ENCODE results near the gene CD36. TPM values are rescaled to one million over a fixed set of nuclear protein-coding genes. Genes with fewer than 3 reads are reported as not detected.

CD36 gene
- total RNA-seq, 5 donors from 2014 or later (not counting 1 experiment from before 2014, with no cell fraction given), result 0.32 to 0.70 (median 0.42) TPM; not detected in 1

DNA sequence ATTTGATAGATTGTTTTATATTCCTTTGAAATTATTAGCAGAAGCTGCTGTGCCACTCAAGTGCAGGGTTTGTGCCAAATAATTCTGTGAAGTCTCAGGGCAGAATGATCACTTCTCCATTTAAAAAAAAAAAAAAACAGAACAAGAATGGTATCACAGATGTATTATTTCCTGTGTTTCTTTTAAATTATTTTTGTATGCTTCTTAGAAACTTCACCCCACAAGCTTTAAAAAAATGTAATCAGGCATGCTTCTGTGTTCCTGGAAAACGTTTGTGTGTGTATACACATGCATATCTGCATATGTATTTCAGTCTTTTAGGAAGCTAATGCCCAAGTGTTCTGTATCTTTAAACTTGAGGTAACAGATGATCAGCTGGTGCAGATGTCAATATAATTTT, 6.3 kb upstream of the CD36 start:
- CTCF ChIA-PET, result no interaction called here
- Mint-ChIP-seq H3K9me3 (no peaks in the 10 kb centered on the region), H3K36me3 (no peaks in the 10 kb centered on the region), H3K4me1 (no peaks in the 10 kb centered on the region), H3K4me3 (no peak overlapping the region), H3K27ac (no peak overlapping the region), H3K27me3 (no peaks in the 10 kb centered on the region)
- ATAC-seq (replicated peaks in 1 of 4) (no peak), DNase-seq (no peak)
- no peak overlapping the region for H3K27ac ChIP-seq (ENCODE audit: low read length)
- H3K4me1 ChIP-seq (ENCODE audit: control insufficient read depth in 1 of 2, extremely low read depth in 1 of 2, insufficient read depth in 2 of 2, low read length in 2 of 2), result no peaks in the 10 kb centered on the region
- no peaks in the 10 kb centered on the region for H3K9me3 ChIP-seq
- POLR2A ChIA-PET, result no interaction called here
- no peaks in the 10 kb centered on the region for H3K36me3 ChIP-seq (ENCODE audit: control insufficient read depth in 2 of 2, extremely low read depth in 1 of 2, insufficient read depth in 1 of 2, low read length in 1 of 2)
- H3K4me3 ChIP-seq (ENCODE audit: control insufficient read depth in 1 of 2, extremely low read depth in 1 of 2, low read length in 1 of 2), result no peak overlapping the region
- WGBS (ENCODE audit: insufficient coverage), result no CpG with 5 or more reads among the region's 1 CpG
- no peaks in the 10 kb centered on the region for H3K27me3 ChIP-seq (replicated peaks in 1 of 2; ENCODE audit: control insufficient read depth in 2 of 2, extremely low read depth in 1 of 2, insufficient read depth in 2 of 2, low read length in 1 of 2)

DNA sequence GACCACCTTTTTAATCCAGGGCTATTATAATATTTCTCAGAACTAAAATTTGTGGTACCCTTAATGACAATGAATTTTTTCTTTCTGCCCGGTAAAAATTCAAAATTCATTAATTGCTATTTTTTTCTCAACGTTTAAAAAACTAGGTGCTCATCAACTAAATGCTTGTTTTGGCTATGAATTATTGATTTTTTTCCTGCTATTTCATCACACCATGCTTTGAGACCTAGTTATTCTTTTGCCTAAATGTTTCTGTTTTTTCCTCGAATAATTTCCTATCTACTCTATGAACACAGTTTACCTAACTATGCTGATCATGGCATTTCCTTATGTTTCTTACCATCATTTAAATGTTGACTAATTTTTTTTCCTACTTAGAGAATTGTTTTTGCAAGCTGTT, 5.6 kb upstream of the CD36 start:
- no peak overlapping the region for H3K4me3 Mint-ChIP-seq
- ATAC-seq (replicated peaks in 1 of 4) (no peak), DNase-seq (no peak)
- H3K27me3 ChIP-seq (replicated peaks in 1 of 2; ENCODE audit: control insufficient read depth in 2 of 2, extremely low read depth in 1 of 2, insufficient read depth in 2 of 2, low read length in 1 of 2), result no peaks in the 10 kb centered on the region
- H3K9me3 ChIP-seq, result no peaks in the 10 kb centered on the region
- no peak overlapping the region for H3K27ac Mint-ChIP-seq
- WGBS (ENCODE audit: insufficient coverage), result no CpG with 5 or more reads among the region's 3 CpGs
- no peaks in the 10 kb centered on the region for H3K36me3 ChIP-seq (ENCODE audit: control insufficient read depth in 2 of 2, extremely low read depth in 1 of 2, insufficient read depth in 1 of 2, low read length in 1 of 2)
- H3K9me3 Mint-ChIP-seq, result no peaks in the 10 kb centered on the region
- no peaks in the 10 kb centered on the region for H3K27me3 Mint-ChIP-seq
- no peak overlapping the region for H3K27ac ChIP-seq (ENCODE audit: low read length)
- ChIA-PET POLR2A (no interaction called here), CTCF (no interaction called here)
- H3K4me1 ChIP-seq (ENCODE audit: control insufficient read depth in 1 of 2, extremely low read depth in 1 of 2, insufficient read depth in 2 of 2, low read length in 2 of 2), result no peaks in the 10 kb centered on the region
- no peaks in the 10 kb centered on the region for H3K36me3 Mint-ChIP-seq
- no peak overlapping the region for H3K4me3 ChIP-seq (ENCODE audit: control insufficient read depth in 1 of 2, extremely low read depth in 1 of 2, low read length in 1 of 2)
- H3K4me1 Mint-ChIP-seq, result no peaks in the 10 kb centered on the region

DNA sequence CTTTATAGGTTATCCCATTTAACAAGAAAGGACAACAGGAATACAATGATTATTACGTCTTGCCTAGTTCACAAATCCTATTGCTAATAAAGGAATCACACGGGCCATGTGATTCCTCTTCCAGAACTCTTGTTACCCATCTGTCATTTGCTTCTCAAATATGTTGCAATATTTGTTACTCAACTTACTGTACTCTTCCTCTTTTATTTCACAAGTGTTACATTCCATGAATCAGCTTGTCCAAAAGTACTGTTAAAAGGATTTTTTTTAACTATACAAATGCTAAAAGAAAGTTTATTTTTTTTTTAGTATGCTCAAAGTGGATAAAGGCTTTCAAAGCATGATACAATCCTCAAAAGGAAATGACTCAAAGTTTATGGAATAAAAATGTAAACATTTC, 3.9 kb upstream of the CD36 start:
- no peak for DNase-seq
- no peak overlapping the region for H3K27ac Mint-ChIP-seq

DNA sequence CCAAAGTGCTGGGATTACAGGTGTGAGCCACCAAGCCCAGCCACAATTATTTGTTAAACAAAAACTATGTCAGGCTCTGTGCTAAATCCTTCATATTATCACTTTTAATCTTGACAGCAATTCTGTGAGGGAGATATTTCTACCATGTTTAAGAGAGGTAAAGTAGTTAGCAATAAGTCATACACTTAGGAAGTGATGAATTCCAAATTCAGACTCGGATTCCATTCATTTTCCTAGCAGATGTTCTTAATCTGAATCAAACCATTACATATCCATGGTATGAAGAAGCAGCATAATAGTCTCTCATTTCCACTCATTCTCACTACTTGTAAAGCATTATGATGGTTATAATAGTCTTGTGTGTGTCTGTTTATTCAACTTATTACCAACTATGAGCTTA, 2.9 kb upstream of the CD36 start:
- H3K27me3 ChIP-seq (replicated peaks in 1 of 2; ENCODE audit: control insufficient read depth in 2 of 2, extremely low read depth in 1 of 2, insufficient read depth in 2 of 2, low read length in 1 of 2), result no peaks in the 10 kb centered on the region
- no peaks in the 10 kb centered on the region for H3K36me3 ChIP-seq (ENCODE audit: control insufficient read depth in 2 of 2, extremely low read depth in 1 of 2, insufficient read depth in 1 of 2, low read length in 1 of 2)
- H3K36me3 Mint-ChIP-seq, result no peaks in the 10 kb centered on the region
- no peaks in the 10 kb centered on the region for H3K9me3 ChIP-seq
- no peak overlapping the region for H3K4me3 ChIP-seq (ENCODE audit: control insufficient read depth in 1 of 2, extremely low read depth in 1 of 2, low read length in 1 of 2)
- no peaks in the 10 kb centered on the region for H3K4me1 ChIP-seq (ENCODE audit: control insufficient read depth in 1 of 2, extremely low read depth in 1 of 2, insufficient read depth in 2 of 2, low read length in 2 of 2)
- no peak for DNase-seq
- no peak overlapping the region for H3K27ac ChIP-seq (ENCODE audit: low read length)
- ChIA-PET CTCF (no interaction called here), POLR2A (no interaction called here)
- no CpG with 5 or more reads among the region's 1 CpG for WGBS (ENCODE audit: insufficient coverage)
- no peaks in the 10 kb centered on the region for H3K27me3 Mint-ChIP-seq
- H3K4me1 Mint-ChIP-seq, result no peaks in the 10 kb centered on the region
- peaks cover 0 to 3% (median 0%) of the 10 kb centered on the region in 3 donors for H3K9me3 Mint-ChIP-seq
- no peak for ATAC-seq (replicated peaks in 1 of 4)
- no peak overlapping the region for H3K4me3 Mint-ChIP-seq
- H3K27ac Mint-ChIP-seq, result no peak overlapping the region

More for the DNA sequence above, 3.9 kb upstream of the CD36 start:
- H3K9me3 Mint-ChIP-seq, result no peaks in the 10 kb centered on the region
- 43% methylated on average over 1 of the region's 2 CpGs for WGBS (ENCODE audit: insufficient coverage)
- ChIA-PET POLR2A (no interaction called here), CTCF (no interaction called here)
- H3K36me3 ChIP-seq (ENCODE audit: control insufficient read depth in 2 of 2, extremely low read depth in 1 of 2, insufficient read depth in 1 of 2, low read length in 1 of 2), result no peaks in the 10 kb centered on the region
- H3K27ac ChIP-seq (ENCODE audit: low read length), result no peak overlapping the region
- H3K4me3 Mint-ChIP-seq, result no peak overlapping the region
- no peak for ATAC-seq (replicated peaks in 1 of 4)
- no peaks in the 10 kb centered on the region for H3K4me1 Mint-ChIP-seq
- no peaks in the 10 kb centered on the region for H3K9me3 ChIP-seq
- no peaks in the 10 kb centered on the region for H3K4me1 ChIP-seq (ENCODE audit: control insufficient read depth in 1 of 2, extremely low read depth in 1 of 2, insufficient read depth in 2 of 2, low read length in 2 of 2)
- H3K27me3 Mint-ChIP-seq, result no peaks in the 10 kb centered on the region
- H3K36me3 Mint-ChIP-seq, result no peaks in the 10 kb centered on the region
- no peaks in the 10 kb centered on the region for H3K27me3 ChIP-seq (replicated peaks in 1 of 2; ENCODE audit: control insufficient read depth in 2 of 2, extremely low read depth in 1 of 2, insufficient read depth in 2 of 2, low read length in 1 of 2)
- H3K4me3 ChIP-seq (ENCODE audit: control insufficient read depth in 1 of 2, extremely low read depth in 1 of 2, low read length in 1 of 2), result no peak overlapping the region

DNA sequence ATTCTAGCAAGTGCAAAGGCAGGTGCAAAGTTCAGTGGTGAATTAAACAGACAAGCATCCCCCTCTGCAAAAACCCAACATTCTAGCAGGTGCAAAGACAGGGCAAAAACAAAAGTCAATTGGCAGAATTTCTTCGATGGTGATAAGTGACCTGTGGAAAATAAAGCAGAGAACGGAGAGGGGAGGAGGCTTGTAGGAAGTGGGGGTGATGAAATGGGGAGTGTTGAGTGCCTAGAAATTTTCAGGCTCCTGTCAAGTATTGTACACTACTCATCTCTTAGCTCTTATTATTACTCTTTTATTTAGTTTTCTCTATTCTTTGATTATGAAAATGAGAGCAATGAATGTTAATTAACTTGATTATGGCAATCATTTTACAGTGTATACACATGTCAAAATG, 2.4 kb upstream of the CD36 start:
- H3K4me3 ChIP-seq (ENCODE audit: control insufficient read depth in 1 of 2, extremely low read depth in 1 of 2, low read length in 1 of 2), result no peak overlapping the region
- H3K9me3 Mint-ChIP-seq, result peaks cover 0 to 3% (median 0%) of the 10 kb centered on the region in 3 donors
- ChIA-PET CTCF (no interaction called here), POLR2A (no interaction called here)
- H3K36me3 Mint-ChIP-seq, result no peaks in the 10 kb centered on the region
- no peak overlapping the region for H3K27ac Mint-ChIP-seq
- no peak overlapping the region for H3K4me3 Mint-ChIP-seq
- no peaks in the 10 kb centered on the region for H3K4me1 Mint-ChIP-seq
- H3K4me1 ChIP-seq (ENCODE audit: control insufficient read depth in 1 of 2, extremely low read depth in 1 of 2, insufficient read depth in 2 of 2, low read length in 2 of 2), result no peaks in the 10 kb centered on the region
- H3K27me3 ChIP-seq (replicated peaks in 1 of 2; ENCODE audit: control insufficient read depth in 2 of 2, extremely low read depth in 1 of 2, insufficient read depth in 2 of 2, low read length in 1 of 2), result no peaks in the 10 kb centered on the region
- no peaks in the 10 kb centered on the region for H3K9me3 ChIP-seq
- WGBS (ENCODE audit: insufficient coverage), result no CpG with 5 or more reads among the region's 2 CpGs
- no peaks in the 10 kb centered on the region for H3K36me3 ChIP-seq (ENCODE audit: control insufficient read depth in 2 of 2, extremely low read depth in 1 of 2, insufficient read depth in 1 of 2, low read length in 1 of 2)
- no peaks in the 10 kb centered on the region for H3K27me3 Mint-ChIP-seq
- DNase-seq (no peak), ATAC-seq (replicated peaks in 1 of 4) (no peak)
- H3K27ac ChIP-seq (ENCODE audit: low read length), result no peak overlapping the region

DNA sequence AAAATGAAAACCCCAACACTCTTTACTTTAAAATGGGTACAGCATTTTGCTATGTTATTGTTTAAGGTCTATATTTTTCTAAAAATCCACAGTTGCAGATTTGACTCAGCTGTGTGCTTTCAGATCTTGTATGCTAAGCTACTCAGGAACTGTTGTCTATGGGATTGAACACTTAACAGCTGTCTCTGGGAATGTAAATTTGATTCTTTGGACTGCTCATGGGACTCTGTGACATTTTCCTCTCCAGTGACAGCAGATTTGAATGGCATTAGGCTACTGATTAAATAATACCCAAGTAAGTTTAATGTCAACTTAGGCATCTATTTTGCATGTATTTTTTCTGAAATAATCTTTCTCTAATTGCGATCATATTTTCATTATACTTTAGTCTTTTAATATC, 1.7 kb upstream of the CD36 start:
- H3K27ac Mint-ChIP-seq, result no peak overlapping the region
- Histone ChIP-seq H3K27ac (ENCODE audit: low read length) (no peak overlapping the region), H3K9me3 (no peaks in the 10 kb centered on the region), H3K27me3 (replicated peaks in 1 of 2; ENCODE audit: control insufficient read depth in 2 of 2, extremely low read depth in 1 of 2, insufficient read depth in 2 of 2, low read length in 1 of 2) (no peaks in the 10 kb centered on the region), H3K4me3 (ENCODE audit: control insufficient read depth in 1 of 2, extremely low read depth in 1 of 2, low read length in 1 of 2) (no peak overlapping the region), H3K36me3 (ENCODE audit: control insufficient read depth in 2 of 2, extremely low read depth in 1 of 2, insufficient read depth in 1 of 2, low read length in 1 of 2) (no peaks in the 10 kb centered on the region), H3K4me1 (ENCODE audit: control insufficient read depth in 1 of 2, extremely low read depth in 1 of 2, insufficient read depth in 2 of 2, low read length in 2 of 2) (no peaks in the 10 kb centered on the region)
- ChIA-PET CTCF (no interaction called here), POLR2A (no interaction called here)
- H3K27me3 Mint-ChIP-seq, result no peaks in the 10 kb centered on the region
- peaks cover 0 to 3% (median 0%) of the 10 kb centered on the region in 3 donors for H3K9me3 Mint-ChIP-seq
- ATAC-seq (replicated peaks in 1 of 4) (no peak), DNase-seq (no peak)
- no CpG with 5 or more reads among the region's 1 CpG for WGBS (ENCODE audit: insufficient coverage)
- no peak overlapping the region for H3K4me3 Mint-ChIP-seq
- H3K4me1 Mint-ChIP-seq, result no peaks in the 10 kb centered on the region
- no peaks in the 10 kb centered on the region for H3K36me3 Mint-ChIP-seq

DNA sequence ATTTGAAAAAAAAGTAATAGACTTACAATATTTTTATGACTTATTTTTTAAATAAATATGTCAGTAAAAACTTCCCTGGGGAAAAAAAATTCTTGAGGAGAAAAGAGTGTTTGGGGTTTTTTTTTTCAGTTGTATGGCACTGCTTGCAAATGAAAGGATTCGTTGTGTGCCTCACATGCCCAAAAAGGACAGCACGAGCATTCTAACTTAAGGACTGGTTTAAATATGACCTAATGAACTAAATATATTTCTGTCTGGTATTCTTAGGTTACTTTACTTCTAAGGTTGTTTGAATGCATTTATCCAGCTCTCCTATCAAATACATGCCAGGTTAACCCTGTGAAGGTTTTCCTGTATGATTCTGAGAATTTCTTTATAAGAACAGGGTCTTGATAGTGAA, 988 bp upstream of the CD36 start:
- Mint-ChIP-seq H3K36me3 (no peaks in the 10 kb centered on the region), H3K4me1 (no peaks in the 10 kb centered on the region), H3K27me3 (no peaks in the 10 kb centered on the region), H3K4me3 (no peak overlapping the region), H3K27ac (no peak overlapping the region), H3K9me3 (peaks cover 0 to 3% (median 0%) of the 10 kb centered on the region in 3 donors)
- no peaks in the 10 kb centered on the region for H3K36me3 ChIP-seq (ENCODE audit: control insufficient read depth in 2 of 2, extremely low read depth in 1 of 2, insufficient read depth in 1 of 2, low read length in 1 of 2)
- no CpG with 5 or more reads among the region's 2 CpGs for WGBS (ENCODE audit: insufficient coverage)
- H3K27me3 ChIP-seq (replicated peaks in 1 of 2; ENCODE audit: control insufficient read depth in 2 of 2, extremely low read depth in 1 of 2, insufficient read depth in 2 of 2, low read length in 1 of 2), result no peaks in the 10 kb centered on the region
- POLR2A ChIA-PET, result no interaction called here
- no peaks in the 10 kb centered on the region for H3K4me1 ChIP-seq (ENCODE audit: control insufficient read depth in 1 of 2, extremely low read depth in 1 of 2, insufficient read depth in 2 of 2, low read length in 2 of 2)
- no peak overlapping the region for H3K27ac ChIP-seq (ENCODE audit: low read length)
- DNase-seq, result no peak
- no peak overlapping the region for H3K4me3 ChIP-seq (ENCODE audit: control insufficient read depth in 1 of 2, extremely low read depth in 1 of 2, low read length in 1 of 2)
- no peaks in the 10 kb centered on the region for H3K9me3 ChIP-seq
- ATAC-seq (replicated peaks in 1 of 4), result no peak
- CTCF ChIA-PET, result no interaction called here
